Endothelial cell of umbilical vein (primary cell): ENCODE measurements around the gene ZFAND2B.

Experiments
- POLR2A ChIP-seq: IDR thresholded peaks from 2 replicates; pipeline ENCODE4 v1.6.1; 2012; ENCODE audit warnings: low read depth, mild to moderate bottlenecking, control low read depth, low read length
- POLR2AphosphoS5 ChIP-seq: IDR thresholded peaks from 2 replicates; pipeline ENCODE4 v1.6.1; 2012; ENCODE audit warnings: low read depth, mild to moderate bottlenecking, control low read depth, low read length, moderate library complexity; ENCODE audit not compliant: insufficient read depth
- TF ChIP-seq, protein P1 (sequence below), 2 donors: IDR thresholded peaks; 1 replicate in 1 of 2; 2 replicates in 1 of 2; pipeline ENCODE4 v1.5.1; 2011; ENCODE audit warnings: low read length in 2 of 2, mild to moderate bottlenecking in 2 of 2, moderate library complexity in 2 of 2, control low read depth in 1 of 2, inconsistent platforms in 1 of 2, low read depth in 1 of 2; ENCODE audit not compliant: insufficient read depth in 1 of 2; ENCODE audit errors: extremely low read depth in 1 of 2

- TF ChIP-seq, protein P1, sequence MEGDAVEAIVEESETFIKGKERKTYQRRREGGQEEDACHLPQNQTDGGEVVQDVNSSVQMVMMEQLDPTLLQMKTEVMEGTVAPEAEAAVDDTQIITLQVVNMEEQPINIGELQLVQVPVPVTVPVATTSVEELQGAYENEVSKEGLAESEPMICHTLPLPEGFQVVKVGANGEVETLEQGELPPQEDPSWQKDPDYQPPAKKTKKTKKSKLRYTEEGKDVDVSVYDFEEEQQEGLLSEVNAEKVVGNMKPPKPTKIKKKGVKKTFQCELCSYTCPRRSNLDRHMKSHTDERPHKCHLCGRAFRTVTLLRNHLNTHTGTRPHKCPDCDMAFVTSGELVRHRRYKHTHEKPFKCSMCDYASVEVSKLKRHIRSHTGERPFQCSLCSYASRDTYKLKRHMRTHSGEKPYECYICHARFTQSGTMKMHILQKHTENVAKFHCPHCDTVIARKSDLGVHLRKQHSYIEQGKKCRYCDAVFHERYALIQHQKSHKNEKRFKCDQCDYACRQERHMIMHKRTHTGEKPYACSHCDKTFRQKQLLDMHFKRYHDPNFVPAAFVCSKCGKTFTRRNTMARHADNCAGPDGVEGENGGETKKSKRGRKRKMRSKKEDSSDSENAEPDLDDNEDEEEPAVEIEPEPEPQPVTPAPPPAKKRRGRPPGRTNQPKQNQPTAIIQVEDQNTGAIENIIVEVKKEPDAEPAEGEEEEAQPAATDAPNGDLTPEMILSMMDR (IDR thresholded peaks at IDR 0.05; ENCODE audit: extremely low read depth in 1 of 2, insufficient read depth in 1 of 2, low read depth in 1 of 2, low read length in 2 of 2), result no peak
- TF ChIP-seq POLR2A, result no peak
- TF ChIP-seq POLR2AphosphoS5, result no peak
These were observed 628 bp upstream of the ZFAND2B start for GRCh38 chr2:219205981-219206327.
